Body of pancreas (tissue), 4 donors: ENCODE data around the gene CDV3. TPM values are rescaled to one million over a fixed set of nuclear protein-coding genes. Genes with fewer than 3 reads are reported as not detected.

Source experiments
- ATAC-seq: fragments of 150-250 bp; one replicate; pipeline ENCODE4 v1.9.1; 2016
- DNase-seq, 4 donors: peaks; one replicate each; pipeline ENCODE4 v3.0.0-alpha.2; 2019
- H3K27ac ChIP-seq, 4 donors: fragments of 200-600 bp; sonication (generic); 1 replicate in 3 of 4; 2 replicates in 1 of 4; pipeline versions ENCODE4 v1.5.1 to v1.6.1; 2016 to 2019; ENCODE audit warnings: mild to moderate bottlenecking in 1 of 4, mixed read lengths in 1 of 4, moderate library complexity in 1 of 4
- H3K27me3 ChIP-seq, 2 donors: fragments of 200-600 bp; sonication (generic); one replicate each; pipeline ENCODE4 v1.6.0; 2016; ENCODE audit warnings: mild to moderate bottlenecking in 1 of 2
- H3K36me3 ChIP-seq, 2 donors: fragments of 200-600 bp; sonication (generic); replicated peaks in 1 of 2; 2 replicates each; pipeline ENCODE4 v1.5.1; 2016; ENCODE audit warnings: low read depth in 2 of 2; ENCODE audit not compliant: insufficient read depth in 1 of 2
- H3K4me1 ChIP-seq: fragments of 200-600 bp; sonication (generic); one replicate; pipeline ENCODE4 v1.6.0; 2016
- H3K4me3 ChIP-seq, 2 donors: fragments of 200-600 bp; sonication (generic); 1 replicate in 1 of 2; 2 replicates in 1 of 2; pipeline ENCODE4 v1.5.1; 2016 to 2019
- H3K9me3 ChIP-seq, 3 donors: fragments of 200-600 bp; sonication (generic); 1 replicate in 2 of 3; 2 replicates in 1 of 3; pipeline ENCODE4 v1.5.1; 2016
- POLR2A ChIP-seq, 3 donors: fragments of 450-650 bp; IDR thresholded peaks; one replicate each; pipeline ENCODE4 v1.6.1; 2016; ENCODE audit warnings: antibody characterized with exemption in 3 of 3, mild to moderate bottlenecking in 2 of 3
- WGBS, 2 donors: methylation state at CpG; one replicate each; pipeline ENCODE4 v1.1.5; 2017; 5-methylcytosine and 5-hydroxymethylcytosine counted together
- intact Hi-C: fragments of 100-400 bp; cut with DNase I; formaldehyde crosslinking; loops from one replicate; pipeline ENCODE4 v1.15.1; 2023
- total RNA-seq, 2 donors: library from RNA; depleted of rRNA; stranded (reverse); fragments of >200 nt; gene quantifications; one replicate each; pipeline ENCODE4 v1.1.0, GENCODE V29; 2016
- TF ChIP-seq, protein P1 (sequence below), 7 experiments: fragments of 450-650 bp in 4 of 7; fragments of 200-600 bp in 3 of 7; sonication (generic) in 3 of 7; IDR thresholded peaks; one replicate each; pipeline ENCODE4 v1.5.1; 2016 to 2019; ENCODE audit warnings: antibody characterized with exemption in 7 of 7

CDV3 gene
- total RNA-seq, 2 donors from 2014 or later = 67.6 to 70.3 TPM

DNA sequence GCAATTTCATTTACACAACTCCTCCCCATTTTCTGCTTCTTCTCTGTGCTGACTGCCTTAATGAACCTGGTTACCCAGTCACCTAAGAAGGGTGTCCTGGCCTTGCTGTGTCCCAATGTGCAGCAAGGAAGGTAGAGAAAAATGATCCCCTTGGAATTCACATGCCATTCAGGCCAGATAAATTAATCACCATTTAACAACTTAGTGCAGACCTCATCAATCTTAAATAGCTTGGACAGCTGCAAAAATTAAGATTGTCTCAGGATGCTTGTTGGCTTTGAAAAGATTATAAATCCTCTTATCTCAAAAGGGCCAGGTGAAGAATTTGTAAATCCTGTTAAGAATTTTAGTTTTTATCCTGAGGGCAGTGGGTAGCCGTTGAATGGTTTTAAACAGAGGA is 9.7 kb upstream of the CDV3 start:
- Histone ChIP-seq H3K9me3 (no peaks in the 10 kb centered on the region), H3K36me3 (no peaks in the 10 kb centered on the region), H3K27ac (no peak overlapping the region), H3K4me1 (no peaks in the 10 kb centered on the region), H3K4me3 (no peak overlapping the region), H3K27me3 (no peaks in the 10 kb centered on the region)
- DNase-seq (no peak), ATAC-seq (no peak)
- WGBS, 2 donors = 74 to 81% methylated on average over 1 of the region's 1 CpG
- intact Hi-C loops = no loop called here
- TF ChIP-seq, protein P1, sequence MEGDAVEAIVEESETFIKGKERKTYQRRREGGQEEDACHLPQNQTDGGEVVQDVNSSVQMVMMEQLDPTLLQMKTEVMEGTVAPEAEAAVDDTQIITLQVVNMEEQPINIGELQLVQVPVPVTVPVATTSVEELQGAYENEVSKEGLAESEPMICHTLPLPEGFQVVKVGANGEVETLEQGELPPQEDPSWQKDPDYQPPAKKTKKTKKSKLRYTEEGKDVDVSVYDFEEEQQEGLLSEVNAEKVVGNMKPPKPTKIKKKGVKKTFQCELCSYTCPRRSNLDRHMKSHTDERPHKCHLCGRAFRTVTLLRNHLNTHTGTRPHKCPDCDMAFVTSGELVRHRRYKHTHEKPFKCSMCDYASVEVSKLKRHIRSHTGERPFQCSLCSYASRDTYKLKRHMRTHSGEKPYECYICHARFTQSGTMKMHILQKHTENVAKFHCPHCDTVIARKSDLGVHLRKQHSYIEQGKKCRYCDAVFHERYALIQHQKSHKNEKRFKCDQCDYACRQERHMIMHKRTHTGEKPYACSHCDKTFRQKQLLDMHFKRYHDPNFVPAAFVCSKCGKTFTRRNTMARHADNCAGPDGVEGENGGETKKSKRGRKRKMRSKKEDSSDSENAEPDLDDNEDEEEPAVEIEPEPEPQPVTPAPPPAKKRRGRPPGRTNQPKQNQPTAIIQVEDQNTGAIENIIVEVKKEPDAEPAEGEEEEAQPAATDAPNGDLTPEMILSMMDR (IDR thresholded peaks at IDR 0.05) = no peak
- no peak for TF ChIP-seq POLR2A (IDR thresholded peaks at IDR 0.05)

DNA sequence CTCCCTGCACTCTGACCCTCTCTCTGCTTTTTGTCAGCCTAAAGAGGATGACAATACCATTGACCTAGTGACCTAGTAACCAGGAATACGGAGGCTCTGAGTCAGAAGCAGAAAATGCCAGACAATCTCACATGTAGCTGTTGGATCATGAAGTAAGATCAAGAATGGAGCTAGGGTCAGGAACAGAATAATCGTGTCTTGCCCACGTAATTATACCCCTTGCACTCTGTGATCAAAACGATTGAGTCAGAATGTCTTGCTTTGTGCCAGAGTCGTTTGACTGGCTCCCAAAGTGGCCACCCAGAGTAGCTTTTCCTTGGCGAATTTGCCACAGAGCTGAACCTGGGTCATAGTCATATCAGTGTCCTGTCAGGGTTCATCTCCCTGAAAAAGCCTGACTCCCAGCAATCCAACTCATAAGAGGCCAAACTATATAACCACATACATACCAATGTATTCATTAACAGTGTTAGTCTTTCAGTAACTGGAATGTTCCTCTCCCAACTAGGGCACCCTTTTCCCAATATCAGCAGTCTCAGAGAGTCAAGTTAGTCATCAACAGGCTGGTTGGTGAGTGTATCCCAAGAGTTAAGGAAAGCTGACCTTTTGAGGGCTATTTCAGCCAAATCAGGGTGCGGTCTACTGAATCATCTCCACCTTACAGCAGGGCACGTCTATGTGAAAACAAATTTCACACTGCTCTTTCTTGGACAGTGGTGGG is 5.0 kb upstream of the CDV3 start:
- TF ChIP-seq, protein P1 (IDR thresholded peaks at IDR 0.05) = no peak
- no peak for TF ChIP-seq POLR2A (IDR thresholded peaks at IDR 0.05)
- intact Hi-C loops = no loop called here
- DNase-seq (no peak), ATAC-seq (no peak)
- Histone ChIP-seq H3K4me3 (no peak overlapping the region), H3K4me1 (peaks cover 25% of the 10 kb centered on the region), H3K9me3 (no peaks in the 10 kb centered on the region), H3K27ac (peak overlapping the region in 2 of 4 donors; percentile 74 to 95), H3K36me3 (no peaks in the 10 kb centered on the region), H3K27me3 (no peaks in the 10 kb centered on the region)
- whole genome bisulfite sequencing, 2 donors = 54 to 63% methylated on average over 8 of the region's 8 CpGs

- ATAC-seq = no peak
- intact Hi-C loops = no loop called here
- no peaks in the 10 kb centered on the region for H3K36me3 ChIP-seq
- no peak overlapping the region for H3K4me3 ChIP-seq
- H3K27me3 ChIP-seq = no peaks in the 10 kb centered on the region
- peak overlapping the region; percentile 44 to 95 (median 76) for H3K27ac ChIP-seq
- TF ChIP-seq, protein P1 (IDR thresholded peaks at IDR 0.05) = no peak
- TF ChIP-seq POLR2A (IDR thresholded peaks at IDR 0.05) = no peak
- H3K4me1 ChIP-seq = peaks cover 28% of the 10 kb centered on the region
- DNase-seq = peak; percentile 34 to 70 (median 42)
- WGBS, 2 donors = 77 to 80% methylated on average over 5 of the region's 5 CpGs
- H3K9me3 ChIP-seq = no peaks in the 10 kb centered on the region
These were observed 3.1 kb upstream of the CDV3 start for GRCh38 chr3:133570139-133570936.

DNA sequence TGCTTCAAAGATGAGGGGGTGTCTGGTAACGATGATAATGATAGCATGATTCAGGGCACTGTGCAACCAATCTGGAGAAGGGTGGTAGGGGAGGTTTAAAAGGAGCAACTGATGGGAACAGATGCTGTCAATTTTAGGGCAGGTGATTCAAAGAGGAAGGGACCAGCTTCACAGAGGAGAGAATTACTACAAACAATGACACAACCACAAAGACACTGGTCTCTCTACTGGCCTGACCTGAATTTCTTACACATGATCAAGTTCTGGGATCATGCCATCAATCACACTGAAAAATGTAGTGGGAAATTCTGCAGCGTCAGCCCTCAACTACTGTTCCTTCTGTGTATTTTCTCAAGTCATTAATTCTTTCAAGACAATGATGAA is 2.6 kb upstream of the CDV3 start:
- Histone ChIP-seq H3K27ac (peak overlapping the region in 3 of 4 donors; percentile 74 to 95 (median 78)), H3K4me3 (no peak overlapping the region), H3K27me3 (no peaks in the 10 kb centered on the region), H3K9me3 (no peaks in the 10 kb centered on the region), H3K4me1 (peaks cover 34% of the 10 kb centered on the region), H3K36me3 (no peaks in the 10 kb centered on the region)
- ATAC-seq = no peak
- TF ChIP-seq, protein P1 (IDR thresholded peaks at IDR 0.05) = no peak
- DNase-seq = no peak
- 67 to 84% methylated on average over 2 of the region's 2 CpGs for WGBS, 2 donors
- intact Hi-C loops = no loop called here
